CD4-positive, alpha-beta T cell (primary cell): Measurements from ENCODE around the gene TMEFF2. TPM values are rescaled to one million over a fixed set of nuclear protein-coding genes. Genes with fewer than 3 reads are reported as not detected.

Source experiments
- ATAC-seq: fragments of 200-7000 bp; cut with Tn5 transposase; one replicate; pipeline ENCODE4 v1.10.0; 2022; ENCODE audit warnings: mild to moderate bottlenecking; ENCODE audit not compliant: poor library complexity
- CTCF ChIA-PET: fragments of 350-600 bp; sonication (Branson Sonifier 250); formaldehyde crosslinking; loops from one replicate; lab custom pipeline; 2021; ENCODE audit warnings: antibody characterized with exemption, inconsistent platforms; lab: Charles Lee
- POLR2A ChIA-PET: fragments of 350-600 bp; sonication (Branson Sonifier 250); formaldehyde crosslinking; loops from one replicate; lab custom pipeline; 2021; ENCODE audit warnings: antibody characterized with exemption, inconsistent platforms; lab: Charles Lee
- DNase-seq, 14 experiments: peaks; one replicate each; pipeline ENCODE4 v3.0.0-alpha.2; 2013 to 2020; ENCODE audit warnings: mixed read lengths in 2 of 14
- H3K27ac ChIP-seq, 2 donors: one replicate each; pipeline versions ENCODE4 v1.5.1 to v1.7.0; 2013; ENCODE audit warnings: low read length in 2 of 2, low read depth in 1 of 2, mild to moderate bottlenecking in 1 of 2
- H3K27me3 ChIP-seq, 2 experiments: 1 replicate in 1 of 2; 2 replicates in 1 of 2; pipeline versions ENCODE4 v1.6.1 to v1.7.0; 2013; ENCODE audit warnings: low read length in 2 of 2, control low read depth in 1 of 2, mild to moderate bottlenecking in 1 of 2, moderate library complexity in 1 of 2; ENCODE audit not compliant: insufficient read depth in 2 of 2, control insufficient read depth in 1 of 2
- H3K36me3 ChIP-seq: one replicate; pipeline ENCODE4 v1.6.1; 2013; ENCODE audit warnings: low read length, control low read depth; ENCODE audit not compliant: insufficient read depth
- H3K4me1 ChIP-seq: one replicate; pipeline ENCODE4 v1.6.1; 2013; ENCODE audit warnings: low read length, control low read depth; ENCODE audit not compliant: insufficient read depth
- H3K4me3 ChIP-seq: one replicate; pipeline ENCODE4 v1.5.1; 2013; ENCODE audit warnings: mild to moderate bottlenecking, low read length, moderate library complexity
- H3K9me3 ChIP-seq, 2 experiments: 1 replicate in 1 of 2; 2 replicates in 1 of 2; pipeline versions ENCODE4 v1.6.1 to v1.7.0; 2013; ENCODE audit warnings: low read length in 2 of 2, mild to moderate bottlenecking in 2 of 2, control low read depth in 1 of 2, moderate library complexity in 1 of 2; ENCODE audit not compliant: control insufficient read depth in 1 of 2, insufficient read depth in 1 of 2
- H3K27ac Mint-ChIP-seq: one replicate; pipeline ENCODE4 v1.8.0; 2020; ENCODE audit warnings: mixed read lengths
- H3K27me3 Mint-ChIP-seq: one replicate; pipeline ENCODE4 v1.8.0; 2021; ENCODE audit warnings: mixed read lengths
- H3K36me3 Mint-ChIP-seq: one replicate; pipeline ENCODE4 v1.8.0; 2021; ENCODE audit warnings: low read depth, mixed read lengths
- H3K4me1 Mint-ChIP-seq: one replicate; pipeline ENCODE4 v1.8.0; 2021; ENCODE audit warnings: low read depth, mixed read lengths
- H3K4me3 Mint-ChIP-seq: one replicate; pipeline ENCODE4 v1.8.0; 2020; ENCODE audit warnings: mild to moderate bottlenecking, mixed read lengths
- H3K9me3 Mint-ChIP-seq: one replicate; pipeline ENCODE4 v1.8.0; 2020; ENCODE audit warnings: mixed read lengths
- CTCF ChIP-seq: fragments of 200-600 bp; IDR thresholded peaks from one replicate; pipeline ENCODE4 v1.8.0; 2022; ENCODE audit warnings: antibody characterized with exemption, mild to moderate bottlenecking
- intact Hi-C, 2 experiments: fragments of 100-400 bp; cut with DNase I in 1 of 2; cut with micrococcal nuclease in 1 of 2; formaldehyde crosslinking; loops; one replicate each; pipeline versions ENCODE4 v1.15.1 to v1.9.0; 2023 to 2025; cut with DNase I, micrococcal nuclease
- total RNA-seq, 174 experiments: library from RNA in 2 of 174; stranded (reverse) in 2 of 174; gene quantifications; one replicate each; pipeline ENCODE4 v1.2.3 and lab custom pipeline; 2021 to 2026

TMEFF2 gene
- total RNA-seq, 2 experiments from 2014 or later = not detected

GRCh38 chr2:192029089-192029488 lies 165.6 kb downstream of the TMEFF2 start:
- ChIA-PET POLR2A (no interaction called here), CTCF (no interaction called here)
- Histone ChIP-seq H3K9me3 (no peaks in the 10 kb centered on the region), H3K4me1 (no peaks in the 10 kb centered on the region), H3K27me3 (no peaks in the 10 kb centered on the region), H3K27ac (no peak overlapping the region), H3K4me3 (no peak overlapping the region), H3K36me3 (no peaks in the 10 kb centered on the region)
- Mint-ChIP-seq H3K27ac (no peak overlapping the region), H3K36me3 (no peaks in the 10 kb centered on the region), H3K9me3 (no peaks in the 10 kb centered on the region), H3K4me3 (no peak overlapping the region), H3K4me1 (no peaks in the 10 kb centered on the region), H3K27me3 (peaks cover 4% of the 10 kb centered on the region)
- intact Hi-C loops = no loop called here
- DNase-seq = no peak
- no peak for ATAC-seq
- TF ChIP-seq CTCF = no peak

GRCh38 chr2:192026825-192027120 lies 168.0 kb downstream of the TMEFF2 start:
- H3K27ac Mint-ChIP-seq = no peak overlapping the region

GRCh38 chr2:192026059-192026824 lies 168.5 kb downstream of the TMEFF2 start:
- POLR2A ChIA-PET = no interaction called here
- no peak overlapping the region for H3K4me3 Mint-ChIP-seq
- CTCF ChIA-PET = no interaction called here
- Histone ChIP-seq H3K36me3 (no peaks in the 10 kb centered on the region), H3K27ac (no peak overlapping the region), H3K9me3 (no peaks in the 10 kb centered on the region), H3K4me1 (no peaks in the 10 kb centered on the region), H3K4me3 (no peak overlapping the region), H3K27me3 (no peaks in the 10 kb centered on the region)
- H3K36me3 Mint-ChIP-seq = no peaks in the 10 kb centered on the region
- no peak for TF ChIP-seq CTCF
- no peaks in the 10 kb centered on the region for H3K9me3 Mint-ChIP-seq
- H3K4me1 Mint-ChIP-seq = no peaks in the 10 kb centered on the region
- DNase-seq (no peak), ATAC-seq (no peak)
- peaks cover 4% of the 10 kb centered on the region for H3K27me3 Mint-ChIP-seq
- intact Hi-C loops = no loop called here
- no peak overlapping the region for H3K27ac Mint-ChIP-seq

More at GRCh38 chr2:192026825-192027120, 168.0 kb downstream of the TMEFF2 start:
- Histone ChIP-seq H3K36me3 (no peaks in the 10 kb centered on the region), H3K9me3 (no peaks in the 10 kb centered on the region), H3K27me3 (no peaks in the 10 kb centered on the region), H3K27ac (no peak overlapping the region), H3K4me3 (no peak overlapping the region), H3K4me1 (no peaks in the 10 kb centered on the region)
- H3K27me3 Mint-ChIP-seq = peaks cover 4% of the 10 kb centered on the region
- H3K36me3 Mint-ChIP-seq = no peaks in the 10 kb centered on the region
- DNase-seq (no peak), ATAC-seq (no peak)
- CTCF ChIA-PET = no interaction called here
- no peaks in the 10 kb centered on the region for H3K4me1 Mint-ChIP-seq
- TF ChIP-seq CTCF = no peak
- no peak overlapping the region for H3K4me3 Mint-ChIP-seq
- intact Hi-C loops = no loop called here
- POLR2A ChIA-PET = no interaction called here
- no peaks in the 10 kb centered on the region for H3K9me3 Mint-ChIP-seq
